H1 (cell line): ENCODE measurements around the gene NAV3.

Source experiments
- CHD1 ChIP-seq: IDR thresholded peaks from 2 replicates; pipeline ENCODE4 v1.6.1; 2012; ENCODE audit warnings: low read depth, low read length, improper control_type of control experiment
- CHD2 ChIP-seq: IDR thresholded peaks from 2 replicates; pipeline ENCODE4 v1.6.1; 2012; ENCODE audit warnings: low read length, improper control_type of control experiment
- CREB1 ChIP-seq: IDR thresholded peaks from 2 replicates; pipeline ENCODE4 v1.6.1; 2012; ENCODE audit warnings: inconsistent platforms
- KDM5A ChIP-seq: fragments of 200-600 bp; IDR thresholded peaks from 2 replicates; pipeline ENCODE4 v1.7.1; 2012; ENCODE audit warnings: mild to moderate bottlenecking, low read length, inconsistent platforms, mixed read lengths
- POLR2AphosphoS5 ChIP-seq: IDR thresholded peaks from 2 replicates; pipeline ENCODE4 v1.6.1; 2011; ENCODE audit warnings: low read depth, low read length
- RAD21 ChIP-seq, 2 experiments: IDR thresholded peaks in 1 of 2; conservative IDR thresholded peaks in 1 of 2; 2 replicates each; pipeline ENCODE4 v1.6.1; 2011; ENCODE audit warnings: low read depth in 2 of 2, low read length in 2 of 2, improper control_type of control experiment in 1 of 2, inconsistent platforms in 1 of 2, mild to moderate bottlenecking in 1 of 2, moderate library complexity in 1 of 2
- RFX5 ChIP-seq: IDR thresholded peaks from 2 replicates; pipeline ENCODE4 v1.6.1; 2011; ENCODE audit warnings: low read depth, low read length, improper control_type of control experiment, borderline replicate concordance
- TF ChIP-seq, protein P1 (sequence below), 3 experiments: IDR thresholded peaks; 1 replicate in 2 of 3; 2 replicates in 1 of 3; pipeline versions ENCODE4 v1.5.1 to v1.6.1; 2011; ENCODE audit warnings: low read length in 3 of 3, mild to moderate bottlenecking in 3 of 3, inconsistent platforms in 2 of 3, low read depth in 1 of 3, moderate library complexity in 1 of 3; ENCODE audit not compliant: insufficient read depth in 1 of 3; ENCODE audit errors: control extremely low read depth in 1 of 3

DNA sequence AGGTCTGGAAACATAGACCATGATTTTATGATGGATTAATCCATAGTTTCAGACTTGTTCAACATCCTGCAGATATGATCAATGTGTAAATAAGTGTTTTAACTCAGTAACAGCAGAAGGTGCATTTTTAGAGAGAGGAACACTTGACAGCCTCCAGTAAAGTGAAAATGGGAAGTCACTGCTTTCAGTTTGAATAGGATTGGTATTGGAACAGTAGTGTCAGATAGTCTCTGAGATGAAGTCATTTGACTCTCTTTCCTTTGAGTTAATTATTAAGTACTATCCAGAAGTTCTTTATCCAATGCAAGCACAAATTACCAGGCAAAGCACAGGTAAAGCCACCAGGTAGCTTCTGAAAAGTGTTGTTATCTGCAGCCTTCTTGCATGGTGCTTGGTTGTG lies 14.5 kb upstream of the NAV3 start:
- TF ChIP-seq, protein P1, sequence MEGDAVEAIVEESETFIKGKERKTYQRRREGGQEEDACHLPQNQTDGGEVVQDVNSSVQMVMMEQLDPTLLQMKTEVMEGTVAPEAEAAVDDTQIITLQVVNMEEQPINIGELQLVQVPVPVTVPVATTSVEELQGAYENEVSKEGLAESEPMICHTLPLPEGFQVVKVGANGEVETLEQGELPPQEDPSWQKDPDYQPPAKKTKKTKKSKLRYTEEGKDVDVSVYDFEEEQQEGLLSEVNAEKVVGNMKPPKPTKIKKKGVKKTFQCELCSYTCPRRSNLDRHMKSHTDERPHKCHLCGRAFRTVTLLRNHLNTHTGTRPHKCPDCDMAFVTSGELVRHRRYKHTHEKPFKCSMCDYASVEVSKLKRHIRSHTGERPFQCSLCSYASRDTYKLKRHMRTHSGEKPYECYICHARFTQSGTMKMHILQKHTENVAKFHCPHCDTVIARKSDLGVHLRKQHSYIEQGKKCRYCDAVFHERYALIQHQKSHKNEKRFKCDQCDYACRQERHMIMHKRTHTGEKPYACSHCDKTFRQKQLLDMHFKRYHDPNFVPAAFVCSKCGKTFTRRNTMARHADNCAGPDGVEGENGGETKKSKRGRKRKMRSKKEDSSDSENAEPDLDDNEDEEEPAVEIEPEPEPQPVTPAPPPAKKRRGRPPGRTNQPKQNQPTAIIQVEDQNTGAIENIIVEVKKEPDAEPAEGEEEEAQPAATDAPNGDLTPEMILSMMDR (IDR thresholded peaks at IDR 0.05; ENCODE audit: control extremely low read depth in 1 of 3, insufficient read depth in 1 of 3, low read depth in 1 of 3, low read length in 3 of 3) = no peak
- no peak for TF ChIP-seq POLR2AphosphoS5
- no peak for TF ChIP-seq RAD21 (IDR thresholded peaks at IDR 0.05 in 1 of 2, conservative IDR thresholded peaks at IDR 0.05 in 1 of 2; ENCODE audit: low read depth in 2 of 2, low read length in 2 of 2)
- TF ChIP-seq CHD1 = no peak
- TF ChIP-seq RFX5 = no peak
- no peak for TF ChIP-seq CREB1
- no peak for TF ChIP-seq CHD2
- no peak for TF ChIP-seq KDM5A
